ENCODE data around the gene ABRACL. TPM values are rescaled to one million over a fixed set of nuclear protein-coding genes. Genes with fewer than 3 reads are reported as not detected.

The ABRACL gene
- total and polyA plus RNA-seq, 9 of the 15 experiments (the other 6 are each of a cell fraction or from before 2014, with no cell fraction given) = 1.1 to 5.2 (median 1.9) TPM

- TF ChIP-seq SIN3B (IDR thresholded peaks at IDR 0.05; ENCODE audit: low read depth) (peak; percentile 54), TCF3 (CRISPR knock-in tag; IDR thresholded peaks at IDR 0.05) (peak; percentile 15; the same call in 1 of the 2 replicates), ATF7 (IDR thresholded peaks at IDR 0.05) (peak; percentile 69; the same call in 1 of the 2 replicates), CTCF (IDR thresholded peaks at IDR 0.05 in 2 of 3, conservative IDR thresholded peaks at IDR 0.05 in 1 of 3; ENCODE audit: insufficient read depth in 2 of 3, low read depth in 1 of 3, low read length in 3 of 3) (peak; percentile 89 to 95 (median 91)), TEAD1 (CRISPR knock-in tag; IDR thresholded peaks at IDR 0.05) (peak in 1 of 2 experiments; percentile 56; a peak in 1 of 4 replicates), L3MBTL2 (IDR thresholded peaks at IDR 0.05) (peak; percentile 87), KLF13 (tag; IDR thresholded peaks at IDR 0.05; ENCODE audit: borderline replicate concordance, low read depth) (0 out of 2 replicates have a peak, but pooled peaks have one; percentile 48), FOXK2 (conservative IDR thresholded peaks at IDR 0.05 in 1 of 2, IDR thresholded peaks at IDR 0.05 in 1 of 2; ENCODE audit: low read depth in 2 of 2) (peak; percentile 48 to 58; a peak in 3 of 4 replicates), MLLT1 (IDR thresholded peaks at IDR 0.05) (0 out of 4 replicates have a peak, but pooled peaks of 1 of the 2 experiments have one; percentile 52), NONO (IDR thresholded peaks at IDR 0.05; ENCODE audit: low read depth in 2 of 2, low read length in 1 of 2) (peak; percentile 58 to 68; a peak in 3 of 4 replicates), NFYB (IDR thresholded peaks at IDR 0.05; ENCODE audit: extremely low read depth, insufficient read length) (no peak), ZNF197 (CRISPR knock-in tag; IDR thresholded peaks at IDR 0.05; ENCODE audit: low read depth) (no peak), HMGN3 (IDR thresholded peaks at IDR 0.05; ENCODE audit: borderline replicate concordance, extremely low read depth, insufficient read length, low read depth, low read length) (peak; percentile 78), TFAP4 (CRISPR knock-in tag; IDR thresholded peaks at IDR 0.05; ENCODE audit: borderline replicate concordance) (peak; percentile 84), ZBTB34 (CRISPR knock-in tag; IDR thresholded peaks at IDR 0.05) (no peak), ETV5 (CRISPR knock-in tag; IDR thresholded peaks at IDR 0.05; ENCODE audit: low read depth) (peak; percentile 59), TGIF2 (CRISPR knock-in tag; IDR thresholded peaks at IDR 0.05) (0 out of 2 replicates have a peak, but pooled peaks have one; percentile 31), MXI1 (IDR thresholded peaks at IDR 0.05; ENCODE audit: low read depth, low read length) (0 out of 2 replicates have a peak, but pooled peaks have one; percentile 48), NEUROD1 (IDR thresholded peaks at IDR 0.05; ENCODE audit: borderline replicate concordance, low read depth, low read length, partially characterized antibody) (peak; percentile 54)
These were observed 40.7 kb upstream of the ABRACL start, which contains the start of gene REPS1 (continued) for GRCh38 chr6:138987643-138988468.

All from K562 (cell line).